Measurements from ENCODE around the gene KCP. TPM values are rescaled to one million over a fixed set of nuclear protein-coding genes. Genes with fewer than 3 reads are reported as not detected.

KCP gene
- total RNA-seq, 1 donor from 2014 or later = 1.3 TPM

- Histone ChIP-seq H3K36me3 (no peaks in the 10 kb centered on the region), H3K27me3 (peaks cover 27% of the 10 kb centered on the region), H3K27ac (no peak overlapping the region), H3K4me3 (no peak overlapping the region), H3K4me1 (peaks cover 4% of the 10 kb centered on the region), H3K9me3 (no peaks in the 10 kb centered on the region)
- ATAC-seq (no peak), DNase-seq (no peak)
- intact Hi-C loops (cut with DNase I) = no loop called here
- no peak for TF ChIP-seq CTCF (IDR thresholded peaks at IDR 0.05)
Measured at GRCh38 chr7:128919881-128920799, 9.6 kb upstream of the KCP start.

- peak; percentile 48 for DNase-seq
- H3K27me3 ChIP-seq = peaks cover 36% of the 10 kb centered on the region
- H3K9me3 ChIP-seq = no peaks in the 10 kb centered on the region
- no peak overlapping the region for H3K4me3 ChIP-seq
- no peak for ATAC-seq
- no peak for TF ChIP-seq CTCF (IDR thresholded peaks at IDR 0.05)
- no peaks in the 10 kb centered on the region for H3K36me3 ChIP-seq
- H3K4me1 ChIP-seq = peaks cover 4% of the 10 kb centered on the region
- intact Hi-C loops (cut with DNase I) = no loop called here
- no peak overlapping the region for H3K27ac ChIP-seq
Measured at GRCh38 chr7:128919241-128919640, 8.7 kb upstream of the KCP start.

GRCh38 chr7:128918016-128918665, 7.6 kb upstream of the KCP start:
- intact Hi-C loops (cut with DNase I) = no loop called here
- no peaks in the 10 kb centered on the region for H3K9me3 ChIP-seq
- ATAC-seq = no peak
- DNase-seq = peak; percentile 20
- H3K27ac ChIP-seq = no peak overlapping the region
- no peak overlapping the region for H3K4me3 ChIP-seq
- no peak for TF ChIP-seq CTCF (IDR thresholded peaks at IDR 0.05)
- H3K36me3 ChIP-seq = no peaks in the 10 kb centered on the region
- peaks cover 41% of the 10 kb centered on the region for H3K27me3 ChIP-seq
- peaks cover 4% of the 10 kb centered on the region for H3K4me1 ChIP-seq

- H3K27me3 ChIP-seq = peaks cover 41% of the 10 kb centered on the region
- no peak for ATAC-seq
- no peak for DNase-seq
- TF ChIP-seq CTCF (IDR thresholded peaks at IDR 0.05) = no peak
- H3K27ac ChIP-seq = no peak overlapping the region
- no peaks in the 10 kb centered on the region for H3K9me3 ChIP-seq
- H3K4me1 ChIP-seq = peaks cover 4% of the 10 kb centered on the region
- H3K4me3 ChIP-seq = no peak overlapping the region
- no peaks in the 10 kb centered on the region for H3K36me3 ChIP-seq
- intact Hi-C loops (cut with DNase I) = no loop called here
Measured at GRCh38 chr7:128917122-128917521, 6.6 kb upstream of the KCP start.

DNA sequence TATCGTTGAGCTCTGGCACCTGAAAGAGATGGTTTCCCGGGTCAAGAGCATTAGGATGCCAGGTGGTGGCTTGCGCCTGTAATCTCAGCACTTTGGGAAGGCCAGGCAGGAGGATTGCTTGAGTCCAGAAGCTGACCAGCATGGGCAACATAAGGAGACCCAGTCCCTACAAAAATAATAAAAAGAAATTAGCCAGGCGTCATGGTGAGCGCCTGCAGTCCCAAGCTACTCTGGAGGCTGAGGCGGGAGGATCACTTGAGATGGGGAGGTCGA, 6.1 kb upstream of the KCP start:
- no peak for DNase-seq
- TF ChIP-seq CTCF (IDR thresholded peaks at IDR 0.05) = no peak
- no peak for ATAC-seq
- intact Hi-C loops (cut with DNase I) = no loop called here
- Histone ChIP-seq H3K27ac (no peak overlapping the region), H3K9me3 (no peaks in the 10 kb centered on the region), H3K4me1 (peaks cover 4% of the 10 kb centered on the region), H3K4me3 (no peak overlapping the region), H3K27me3 (peaks cover 44% of the 10 kb centered on the region), H3K36me3 (no peaks in the 10 kb centered on the region)

All from upper lobe of right lung (tissue), 1 donor.